ENCODE data around the gene NKAIN1. TPM values are rescaled to one million over a fixed set of nuclear protein-coding genes. Genes with fewer than 3 reads are reported as not detected.
"Not testable (repeated sequence)": the region's sequence is repeated elsewhere in the genome, so short reads cannot be mapped to it uniquely, and the experiment has no call there.

Gene NKAIN1
- 0.27 and 0.63 TPM in 2 replicates for total RNA-seq (2014; rRNA removed; shearing (Covaris generic))

- DNase-seq (ENCODE audit: low read depth), result peak; percentile 52
Observed at GRCh38 chr1:31239653-31240241, at the start of gene NKAIN1. TSS of gene NKAIN1 (minus strand) at chr1:31239887. CDS start at chr1:31239547, 340 bp downstream.

GRCh38 chr1:31289021-31289420 lies 49.3 kb upstream of the NKAIN1 start:
- DNase-seq (ENCODE audit: low read depth), result no peak

GRCh38 chr1:31287791-31288190 lies 48.1 kb upstream of the NKAIN1 start:
- DNase-seq (ENCODE audit: low read depth), result not testable (repeated sequence)

- DNase-seq (ENCODE audit: low read depth), result not testable (repeated sequence)
Observed at GRCh38 chr1:31282426-31282825, 42.7 kb upstream of the NKAIN1 start.

- DNase-seq (ENCODE audit: low read depth), result no peak
Observed at GRCh38 chr1:31273619-31274018, 33.9 kb upstream of the NKAIN1 start.

- no peak for DNase-seq (ENCODE audit: low read depth)
Observed at GRCh38 chr1:31272369-31272768, 32.7 kb upstream of the NKAIN1 start.

GRCh38 chr1:31266547-31266946 lies 26.9 kb upstream of the NKAIN1 start:
- no peak for DNase-seq (ENCODE audit: low read depth)

GRCh38 chr1:31264790-31265386 lies 25.2 kb upstream of the NKAIN1 start:
- no peak for DNase-seq (ENCODE audit: low read depth)

- no peak for DNase-seq (ENCODE audit: low read depth)
Observed at GRCh38 chr1:31263408-31263807, 23.7 kb upstream of the NKAIN1 start.

GRCh38 chr1:31262393-31262792 lies 22.7 kb upstream of the NKAIN1 start:
- DNase-seq (ENCODE audit: low read depth), result not testable (repeated sequence)

GRCh38 chr1:31261916-31262315 lies 22.2 kb upstream of the NKAIN1 start:
- no peak for DNase-seq (ENCODE audit: low read depth)

GRCh38 chr1:31259746-31260145 lies 20.1 kb upstream of the NKAIN1 start:
- DNase-seq (ENCODE audit: low read depth), result no peak

GRCh38 chr1:31258581-31258980 lies 18.9 kb upstream of the NKAIN1 start:
- no peak for DNase-seq (ENCODE audit: low read depth)

- no peak for DNase-seq (ENCODE audit: low read depth)
Observed at GRCh38 chr1:31257213-31257612, 17.5 kb upstream of the NKAIN1 start.

- DNase-seq (ENCODE audit: low read depth), result no peak
Observed at GRCh38 chr1:31249854-31250253, 10.2 kb upstream of the NKAIN1 start.

GRCh38 chr1:31248276-31248675 lies 8.6 kb upstream of the NKAIN1 start:
- DNase-seq (ENCODE audit: low read depth), result peak; percentile 19

- DNase-seq (ENCODE audit: low read depth), result no peak
Observed at GRCh38 chr1:31244326-31244725, 4.6 kb upstream of the NKAIN1 start.

- no peak for DNase-seq (ENCODE audit: low read depth)
Observed at GRCh38 chr1:31243501-31244286, 4.0 kb upstream of the NKAIN1 start.

GRCh38 chr1:31241321-31241720 lies 1.6 kb upstream of the NKAIN1 start:
- no peak for DNase-seq (ENCODE audit: low read depth)

GRCh38 chr1:31238986-31239613 lies 587 bp downstream of the NKAIN1 start:
- DNase-seq (ENCODE audit: low read depth), result peak; percentile 32

GRCh38 chr1:31238612-31238985 lies 1.1 kb downstream of the NKAIN1 start:
- no peak for DNase-seq (ENCODE audit: low read depth)

GRCh38 chr1:31234870-31235269 lies 4.8 kb downstream of the NKAIN1 start:
- DNase-seq (ENCODE audit: low read depth), result no peak
